Effector CD8-positive, alpha-beta T cell (primary cell): Measurements from ENCODE around the gene CUL4A.
"Not testable (repeated sequence)": the region's sequence is repeated elsewhere in the genome, so short reads cannot be mapped to it uniquely, and the experiment has no call there.

ENCODE experiments used
- DNase-seq: peaks from one replicate; lab custom pipeline; 2025; lab: John Stamatoyannopoulos, UW

CUL4A gene

DNA sequence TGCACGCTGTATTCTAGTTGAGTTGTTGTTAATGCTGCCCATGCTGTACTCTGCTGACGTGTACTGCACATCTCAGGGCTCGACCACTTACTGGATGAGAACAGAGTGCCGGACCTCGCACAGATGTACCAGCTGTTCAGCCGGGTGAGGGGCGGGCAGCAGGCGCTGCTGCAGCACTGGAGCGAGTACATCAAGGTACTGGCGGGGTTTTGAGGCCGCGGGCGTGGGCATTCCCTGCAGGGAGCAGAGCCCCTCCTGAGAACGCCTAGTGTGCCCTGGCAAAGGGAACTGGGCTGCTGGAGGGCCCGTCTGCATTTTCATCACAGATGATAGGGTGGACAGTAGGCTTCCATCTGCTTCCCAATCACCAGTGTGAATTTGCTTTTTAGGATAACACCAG is 29.9 kb downstream of the CUL4A start:
- no peak for DNase-seq

DNA sequence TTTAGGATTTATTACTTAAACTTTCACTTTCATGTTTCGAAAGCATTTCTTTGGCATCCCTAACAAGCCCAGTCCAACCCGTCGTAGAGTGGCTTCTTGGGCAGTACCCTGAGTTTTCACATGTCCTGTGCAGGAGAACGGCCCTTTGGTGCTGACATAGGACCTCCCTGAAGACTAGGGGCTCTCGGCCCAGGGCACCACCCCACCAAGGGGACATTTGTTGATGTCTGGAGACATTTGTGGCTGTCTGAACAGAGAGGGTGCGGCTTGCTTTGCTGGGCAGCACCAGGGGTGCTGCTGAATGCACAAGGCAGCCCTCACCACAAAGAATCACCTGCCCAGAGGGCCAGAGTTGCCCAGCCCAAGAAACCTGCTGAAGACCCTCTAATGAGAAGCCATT is 30.6 kb downstream of the CUL4A start:
- no peak for DNase-seq

DNA sequence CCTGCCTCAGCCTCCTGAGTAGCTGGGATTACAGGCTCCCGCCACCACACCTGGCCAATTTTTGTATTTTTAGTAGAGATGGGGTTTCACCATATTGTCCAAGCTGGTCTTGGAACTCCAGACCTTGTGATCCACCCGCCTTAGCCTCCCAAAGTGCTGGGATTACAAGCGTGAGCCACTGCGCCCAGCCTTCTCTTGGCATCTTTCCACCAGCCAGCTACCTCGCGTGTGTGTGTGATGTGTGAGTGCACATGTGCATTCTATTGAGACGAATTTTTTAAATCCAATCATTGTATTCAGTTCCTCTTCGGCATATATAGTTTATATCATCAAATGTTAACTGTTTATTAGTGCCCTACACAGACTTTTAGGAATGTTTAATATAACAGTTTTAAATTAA is 32.2 kb downstream of the CUL4A start:
- not testable (repeated sequence) for DNase-seq

DNA sequence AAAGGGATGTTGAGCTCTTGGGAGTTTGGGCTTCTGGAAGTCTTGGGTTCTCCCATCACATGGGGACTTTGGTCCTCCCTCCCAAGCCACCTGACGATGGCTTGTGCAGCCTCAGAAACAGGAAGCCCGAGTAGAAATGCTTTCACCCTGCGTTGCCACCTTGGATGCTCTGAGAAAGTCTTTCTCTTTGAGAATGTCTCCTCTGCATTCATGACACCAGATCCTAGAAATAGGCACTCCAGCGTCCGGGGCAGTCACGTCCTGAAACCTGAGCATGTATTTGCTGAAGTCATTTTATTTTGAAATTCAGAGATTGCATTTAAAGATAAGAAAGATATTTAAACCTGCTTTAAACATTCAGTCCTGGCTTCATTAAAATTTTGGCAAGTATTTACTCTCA is 34.4 kb downstream of the CUL4A start:
- no peak for DNase-seq

GRCh38 chr13:113245849-113246796 is 36.7 kb downstream of the CUL4A start:
- no peak for DNase-seq

DNA sequence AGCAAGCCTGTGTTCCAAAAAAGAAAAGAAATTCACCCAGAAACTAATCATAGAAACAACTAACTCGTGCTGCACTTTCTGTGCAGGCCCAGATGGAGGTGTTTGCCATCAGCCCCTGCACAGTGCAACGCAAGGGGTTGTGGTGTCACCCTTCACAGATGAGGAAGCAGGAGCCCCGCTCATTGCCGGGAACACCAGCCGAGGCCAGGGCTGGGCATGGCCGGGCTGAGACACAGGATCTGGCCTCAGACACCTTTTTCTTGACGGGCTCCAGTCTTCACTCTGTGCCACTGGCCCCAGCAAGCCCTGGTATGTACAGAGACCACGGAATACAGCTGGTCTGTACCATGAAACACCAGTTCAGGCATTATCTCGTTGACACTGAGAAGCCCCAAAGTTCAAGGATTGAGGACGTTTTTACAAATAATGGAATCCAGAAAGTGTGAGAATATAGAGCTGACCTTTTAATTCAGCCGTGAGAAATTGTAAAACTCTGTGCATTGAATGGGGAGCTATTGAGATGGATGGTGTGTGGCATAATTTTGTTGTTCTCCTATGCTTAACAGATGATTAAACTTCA is 43.2 kb downstream of the CUL4A start:
- no peak for DNase-seq

GRCh38 chr13:113257908-113258307 is 48.5 kb downstream of the CUL4A start:
- DNase-seq = not testable (repeated sequence)

DNA sequence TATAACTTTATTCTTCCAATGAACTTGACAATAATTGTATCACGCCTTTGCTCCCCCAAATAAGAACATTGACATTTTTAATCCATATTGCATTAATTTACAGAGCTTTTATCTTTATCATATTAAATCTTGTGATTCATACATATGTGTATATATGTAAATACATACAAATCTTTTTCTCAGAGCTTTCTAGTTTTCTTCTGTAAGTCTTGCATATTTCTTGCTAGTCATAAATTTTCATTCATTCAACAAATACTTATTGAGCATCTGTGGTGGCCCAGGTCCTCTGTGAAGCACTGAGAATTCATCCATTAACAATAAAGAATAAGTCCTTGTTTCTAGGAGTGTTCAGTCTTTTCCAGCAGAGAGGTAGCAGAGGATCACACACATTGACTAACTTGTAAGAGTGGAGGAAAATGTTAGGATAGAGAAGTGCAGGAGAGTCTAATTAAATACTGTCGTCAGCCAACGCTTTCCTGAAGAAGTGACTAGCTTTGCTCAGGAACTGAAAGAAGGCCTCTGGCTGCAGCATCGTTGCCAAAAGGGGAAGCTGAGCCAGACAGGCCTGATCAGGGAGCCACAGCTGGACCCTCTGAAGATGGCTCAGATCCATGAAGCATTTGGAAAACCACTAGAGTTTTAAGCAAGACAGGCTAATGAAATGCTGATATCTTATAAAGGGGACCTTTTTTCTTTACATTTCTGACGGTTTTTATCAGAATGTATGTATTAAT is 49.1 kb downstream of the CUL4A start:
- DNase-seq = no peak

DNA sequence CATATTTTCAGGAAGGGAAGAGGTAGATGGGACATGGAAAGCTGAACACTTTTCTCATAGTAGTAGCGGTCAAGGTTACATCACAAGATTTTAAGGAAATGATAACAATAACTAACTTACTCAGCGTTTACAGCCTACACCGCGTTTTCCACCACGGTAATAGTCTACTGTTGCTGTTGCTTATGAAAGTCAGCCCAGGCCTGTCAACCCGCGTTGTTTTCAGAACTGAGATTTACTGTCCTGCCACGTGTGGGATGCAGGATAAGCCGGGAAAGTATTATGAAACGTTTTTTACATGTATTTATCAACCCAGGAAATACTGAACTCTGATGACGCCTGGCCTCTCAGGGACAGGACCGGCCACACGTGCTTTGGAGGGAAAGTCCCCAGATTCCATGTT is 51.6 kb downstream of the CUL4A start:
- DNase-seq = no peak

DNA sequence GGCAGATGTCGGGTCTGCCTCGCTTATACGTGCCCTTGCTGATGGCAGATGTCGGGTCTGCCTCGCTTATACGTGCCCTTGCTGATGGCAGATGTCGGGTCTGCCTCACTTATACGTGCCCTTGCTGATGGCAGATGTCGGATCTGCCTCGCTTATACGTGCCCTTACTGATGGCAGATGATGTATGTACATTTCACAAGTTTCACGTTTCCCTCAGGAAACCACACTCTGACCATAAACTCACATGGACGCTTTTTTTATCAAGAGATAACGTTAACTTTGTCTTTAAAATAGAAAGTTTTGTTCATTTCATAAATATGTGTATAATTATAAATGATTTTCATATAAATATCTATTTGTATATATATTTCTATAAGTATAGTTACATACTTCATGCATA is 53.6 kb downstream of the CUL4A start:
- not testable (repeated sequence) for DNase-seq

GRCh38 chr13:113267642-113268405 is 58.4 kb downstream of the CUL4A start:
- DNase-seq = no peak

GRCh38 chr13:113272031-113272430 is 62.6 kb downstream of the CUL4A start:
- DNase-seq = no peak

- no peak for DNase-seq
Measured at GRCh38 chr13:113272701-113273181, 63.3 kb downstream of the CUL4A start.

- no peak for DNase-seq
Measured at GRCh38 chr13:113273321-113273720, 63.9 kb downstream of the CUL4A start.

DNA sequence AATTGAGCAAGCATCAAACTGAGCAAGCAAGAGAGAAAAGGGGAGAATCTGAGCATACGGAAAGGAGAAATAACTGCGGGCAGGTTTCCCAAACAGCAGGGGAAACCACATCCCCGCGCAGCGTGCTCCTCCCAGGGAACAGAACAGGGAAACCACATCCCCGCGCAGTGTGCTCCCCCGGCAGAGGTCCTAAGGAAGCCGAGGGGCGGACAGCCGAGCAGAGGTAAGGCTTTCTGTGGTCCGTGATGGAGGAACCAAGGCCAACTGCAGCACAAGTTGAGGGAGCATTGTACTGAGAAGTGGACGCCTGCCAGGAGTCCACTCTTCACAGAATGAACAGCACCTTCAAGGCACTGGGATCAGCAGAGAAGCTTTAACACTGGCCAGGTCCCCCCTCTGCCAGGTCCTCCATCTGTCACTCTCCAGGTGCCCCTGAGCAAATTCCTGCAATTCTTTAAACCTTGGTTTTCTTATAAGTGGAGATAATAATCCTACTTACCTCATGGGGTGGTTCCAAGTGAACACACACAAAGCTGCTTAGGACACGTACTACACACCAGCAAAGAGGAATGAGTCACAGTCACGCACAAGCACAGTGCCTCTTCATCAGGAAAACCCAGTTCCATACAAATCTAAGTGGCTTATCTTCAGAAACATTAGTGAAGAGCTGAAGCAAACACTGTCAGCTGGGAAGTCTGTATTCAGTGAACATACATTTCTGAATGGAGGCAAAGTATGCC is 64.6 kb downstream of the CUL4A start:
- no peak for DNase-seq

DNA sequence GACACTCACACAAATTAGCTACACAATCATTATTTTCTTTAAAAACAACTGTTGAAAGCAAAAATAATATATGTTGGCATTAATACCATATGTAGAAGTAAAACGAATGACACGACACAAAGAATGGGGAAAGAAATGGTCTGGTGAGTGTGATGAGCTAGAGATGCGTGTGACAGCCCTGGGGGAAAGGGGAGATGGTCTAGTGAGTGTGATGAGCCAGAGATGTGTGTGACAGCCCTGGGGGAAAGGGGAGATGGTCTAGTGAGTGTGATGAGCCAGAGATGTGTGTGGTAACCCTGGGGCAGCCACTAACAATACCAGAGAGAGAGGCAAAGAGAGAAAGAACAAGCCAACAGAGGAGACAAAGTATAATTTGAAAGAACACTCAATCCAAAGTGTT is 65.3 kb downstream of the CUL4A start:
- no peak for DNase-seq

DNA sequence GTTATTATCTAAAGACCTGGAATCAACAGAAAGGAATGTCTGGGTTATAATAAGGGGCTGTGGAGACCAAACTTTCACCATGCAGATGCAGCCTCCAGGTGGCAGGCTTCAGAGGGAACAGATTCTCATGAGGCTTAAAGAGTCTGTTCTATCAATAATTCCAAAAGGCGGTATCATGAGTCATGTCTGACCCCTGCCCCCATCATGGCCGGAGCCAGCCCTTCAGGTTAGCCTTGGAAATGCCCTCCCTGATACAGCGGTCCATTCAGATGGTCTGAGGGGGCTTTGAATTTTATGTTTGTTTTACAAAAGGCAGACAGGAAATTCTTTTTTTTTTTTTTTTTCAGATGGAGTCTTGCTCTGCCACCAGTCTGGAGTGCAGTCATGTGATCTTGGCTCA is 66.0 kb downstream of the CUL4A start:
- DNase-seq = no peak

GRCh38 chr13:113280126-113280525 is 70.7 kb downstream of the CUL4A start:
- DNase-seq = no peak

- no peak for DNase-seq
Measured at GRCh38 chr13:113283904-113284303, 74.5 kb downstream of the CUL4A start.

DNA sequence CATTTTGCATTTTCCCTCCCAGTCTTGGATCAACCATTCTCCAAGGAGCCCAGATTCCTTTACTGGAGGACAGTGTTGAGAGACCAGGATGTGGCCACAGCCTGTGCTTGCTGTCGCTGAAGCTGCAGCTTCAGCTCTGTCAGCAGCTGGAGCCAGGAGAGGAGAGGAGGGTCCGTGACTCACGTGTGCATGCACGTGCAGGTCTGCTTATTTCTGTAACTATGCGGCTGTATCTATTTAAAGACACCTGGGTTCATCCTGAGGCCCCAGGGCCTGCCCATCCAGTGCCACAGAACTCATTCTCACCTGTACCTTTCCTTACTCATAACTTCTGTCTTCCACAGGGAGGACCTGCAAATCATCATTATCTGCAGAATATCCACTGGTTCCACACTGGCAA is 79.5 kb downstream of the CUL4A start:
- no peak for DNase-seq

- no peak for DNase-seq
Measured at GRCh38 chr13:113291129-113291528, 81.7 kb downstream of the CUL4A start.
